ENCODE measurements around the gene DGKB.

Gene DGKB
- 0 to 0.04 reads per million in 2 donors for total RNA-seq

- DNase-seq = no peak
Observed at GRCh38 chr7:14902589-14903067, at the start of gene DGKB. Gene DGKB, minus strand, starts transcription at chr7:14902751.

GRCh38 chr7:14950013-14950412 is 47.5 kb upstream of the DGKB start:
- no peak for DNase-seq

- DNase-seq = no peak
Observed at GRCh38 chr7:14938181-14938580, 35.6 kb upstream of the DGKB start.

GRCh38 chr7:14937581-14937980 is 35.0 kb upstream of the DGKB start:
- no peak for DNase-seq

GRCh38 chr7:14936554-14936953 is 34.0 kb upstream of the DGKB start:
- no peak for DNase-seq

- DNase-seq = no peak
Observed at GRCh38 chr7:14934839-14935238, 32.3 kb upstream of the DGKB start.

- no peak for DNase-seq
Observed at GRCh38 chr7:14931511-14932215, 29.1 kb upstream of the DGKB start.

- DNase-seq = no peak
Observed at GRCh38 chr7:14924398-14924797, 21.8 kb upstream of the DGKB start.

- no peak for DNase-seq
Observed at GRCh38 chr7:14911077-14911476, 8.5 kb upstream of the DGKB start.

- no peak for DNase-seq
Observed at GRCh38 chr7:14908697-14909096, 6.1 kb upstream of the DGKB start.

- DNase-seq = no peak
Observed at GRCh38 chr7:14905764-14906163, 3.2 kb upstream of the DGKB start.

- DNase-seq = no peak
Observed at GRCh38 chr7:14900051-14900450, 2.5 kb downstream of the DGKB start.

GRCh38 chr7:14899030-14899429 is 3.5 kb downstream of the DGKB start:
- DNase-seq = no peak

GRCh38 chr7:14896461-14896860 is 6.1 kb downstream of the DGKB start:
- DNase-seq = no peak

- no peak for DNase-seq
Observed at GRCh38 chr7:14894826-14895225, 7.7 kb downstream of the DGKB start.

- no peak for DNase-seq
Observed at GRCh38 chr7:14892961-14893360, 9.6 kb downstream of the DGKB start.

GRCh38 chr7:14891289-14891688 is 11.3 kb downstream of the DGKB start:
- DNase-seq = no peak

- no peak for DNase-seq
Observed at GRCh38 chr7:14888962-14889361, 13.6 kb downstream of the DGKB start.

GRCh38 chr7:14886533-14886932 is 16.0 kb downstream of the DGKB start:
- DNase-seq = no peak

GRCh38 chr7:14875941-14876587 is 26.5 kb downstream of the DGKB start:
- no peak for DNase-seq

- DNase-seq = no peak
Observed at GRCh38 chr7:14871880-14872279, 30.7 kb downstream of the DGKB start.

- DNase-seq = no peak
Observed at GRCh38 chr7:14870394-14870793, 32.2 kb downstream of the DGKB start.

- DNase-seq = no peak
Observed at GRCh38 chr7:14868937-14869336, 33.6 kb downstream of the DGKB start.

GRCh38 chr7:14861456-14861855 is 41.1 kb downstream of the DGKB start:
- DNase-seq = no peak

GRCh38 chr7:14859267-14859666 is 43.3 kb downstream of the DGKB start:
- no peak for DNase-seq
